ENCODE measurements around the gene ZNF334. TPM values are rescaled to one million over a fixed set of nuclear protein-coding genes. Genes with fewer than 3 reads are reported as not detected.

ZNF334 gene
- total RNA-seq (2022; extraction: Qiagen RNA extraction), result not detected in 5 replicates

DNA sequence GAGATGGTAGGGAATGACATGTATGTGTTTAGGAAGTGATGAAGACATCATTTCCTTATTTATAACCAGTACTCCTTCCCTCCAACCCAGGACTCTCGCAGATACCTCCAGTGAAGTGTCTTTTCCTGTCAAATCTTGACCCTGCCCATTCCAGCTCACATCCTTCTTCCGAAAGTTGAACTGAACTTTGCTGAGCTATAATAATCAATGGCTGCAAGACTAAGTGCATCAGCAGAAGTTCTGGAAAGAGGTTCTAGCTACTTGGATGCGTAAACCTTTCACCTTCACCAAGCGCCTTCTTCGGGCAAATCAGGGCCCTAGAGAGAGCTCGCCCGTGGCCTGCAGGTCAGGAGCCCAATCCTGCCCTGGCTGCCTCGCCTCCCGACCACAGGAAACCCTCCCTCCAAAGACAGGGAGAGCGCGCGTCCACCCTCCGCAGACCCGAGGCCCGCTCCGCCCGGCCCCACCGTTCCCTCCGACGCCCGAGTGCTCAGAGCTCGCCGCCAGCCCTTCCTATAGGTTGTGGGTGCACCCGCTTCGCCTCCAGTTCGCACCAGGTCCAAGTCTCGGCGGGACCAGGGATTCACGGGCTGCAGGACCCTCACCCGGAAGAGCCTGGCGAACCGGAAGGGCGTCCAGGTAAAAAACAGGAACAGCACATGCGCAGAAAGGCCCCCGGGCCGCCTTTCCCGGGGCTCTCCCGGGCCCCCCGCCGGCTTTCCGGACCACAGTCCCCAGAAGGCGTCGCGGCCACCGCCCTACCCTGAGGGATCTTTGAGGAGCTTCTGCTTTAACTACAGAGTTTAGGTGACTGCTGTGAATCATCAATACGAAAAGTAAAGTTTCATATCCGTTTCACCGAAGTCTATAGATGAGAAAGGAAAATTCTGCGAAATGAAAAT, at the start of gene ZNF334:
Gene ZNF334 (minus strand): TSS at position 617 of the 902 bp plus-strand sequence. CDS start 1,457 bp downstream, outside the sequence.

DNA sequence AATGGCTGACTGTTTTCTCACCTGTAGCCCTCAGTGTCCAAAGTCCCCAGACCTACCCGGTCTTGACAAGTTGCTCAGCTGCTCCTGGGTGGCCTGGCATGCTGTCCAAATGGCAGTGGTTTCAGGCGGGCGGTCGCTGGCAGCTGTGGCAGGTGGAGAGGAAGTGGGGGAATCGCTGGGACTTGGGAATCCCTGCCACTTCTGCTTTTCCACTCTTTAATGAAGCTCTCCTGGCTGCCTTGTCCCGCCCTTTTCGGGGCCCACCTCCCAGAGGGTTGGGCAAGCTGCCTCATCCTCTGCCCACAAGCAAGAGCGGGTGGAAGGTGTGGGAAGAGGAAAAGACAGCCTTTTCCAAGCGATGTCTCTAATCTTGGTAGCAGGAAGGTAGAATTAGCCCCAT, 37.1 kb upstream of the ZNF334 start, which contains the start of gene OCSTAMP:
Gene OCSTAMP (minus strand): TSS at position 194 of the 400 bp plus-strand sequence. CDS start 94 bp downstream, at position 100.

Other genes starting within 250 kb of the ZNF334 start
- 0.04 to 0.05 TPM (median 0.04 TPM) in 3 of 5 replicates, not detected in the others for gene CDH22, start 205.1 kb downstream of the ZNF334 start, total RNA-seq (2022; extraction: Qiagen RNA extraction)
- 17.1 to 23.5 TPM (median 21.8 TPM) in 5 replicates for gene ELMO2, start 106.9 kb downstream of the ZNF334 start, total RNA-seq (2022; extraction: Qiagen RNA extraction)
- gene OCSTAMP, start 37.1 kb upstream of the ZNF334 start, total RNA-seq (2022; extraction: Qiagen RNA extraction), result not detected in 5 replicates
- gene SLC13A3, start 137.9 kb upstream of the ZNF334 start, total RNA-seq (2022; extraction: Qiagen RNA extraction), result 0.03 to 0.17 TPM (median 0.07 TPM) in 3 of 5 replicates, not detected in the others
- gene TP53RK, start 175.9 kb upstream of the ZNF334 start, total RNA-seq (2022; extraction: Qiagen RNA extraction), result 11.7 to 13.7 TPM (median 12.0 TPM) in 5 replicates
- not detected in 5 replicates for gene SLC2A10, start 196.1 kb upstream of the ZNF334 start, total RNA-seq (2022; extraction: Qiagen RNA extraction)